Midbrain (tissue), 1 donor: ENCODE measurements around the gene LYZL4.

Source experiments
- DNase-seq: peaks from one replicate; lab custom pipeline; 2025; lab: John Stamatoyannopoulos, UW

Gene LYZL4

GRCh38 chr3:42371776-42372175 is 38.6 kb downstream of the LYZL4 start:
- peak; percentile 3 for DNase-seq

- DNase-seq = no peak
Observed at GRCh38 chr3:42369832-42370231, 40.6 kb downstream of the LYZL4 start.

GRCh38 chr3:42369304-42369703 is 41.1 kb downstream of the LYZL4 start:
- DNase-seq = peak; percentile 18

GRCh38 chr3:42368861-42369260 is 41.5 kb downstream of the LYZL4 start:
- DNase-seq = no peak

GRCh38 chr3:42367903-42368302 is 42.5 kb downstream of the LYZL4 start:
- DNase-seq = no peak

- DNase-seq = no peak
Observed at GRCh38 chr3:42366550-42366949, 43.9 kb downstream of the LYZL4 start.

GRCh38 chr3:42357335-42357734 is 53.1 kb downstream of the LYZL4 start:
- no peak for DNase-seq

GRCh38 chr3:42355612-42356011 is 54.8 kb downstream of the LYZL4 start:
- DNase-seq = no peak

GRCh38 chr3:42353631-42354030 is 56.8 kb downstream of the LYZL4 start:
- DNase-seq = no peak

GRCh38 chr3:42351207-42351606 is 59.2 kb downstream of the LYZL4 start:
- no peak for DNase-seq

GRCh38 chr3:42349765-42350594 is 60.4 kb downstream of the LYZL4 start:
- DNase-seq = no peak

GRCh38 chr3:42347928-42348327 is 62.5 kb downstream of the LYZL4 start:
- DNase-seq = no peak
